Trophoblast cell (in vitro differentiated cells and primary cell): ENCODE measurements around the gene PPP2R3B.
"Not testable (repeated sequence)": the region's sequence is repeated elsewhere in the genome, so short reads cannot be mapped to it uniquely, and the experiment has no call there.

Source experiments
- DNase-seq, 2 donors: peaks; one replicate each; pipeline ENCODE4 v3.0.0-alpha.2; 2016
- H2AFZ ChIP-seq: 2 replicates; pipeline ENCODE4 v1.6.1; 2013; ENCODE audit warnings: low read length, moderate library complexity, mild to moderate bottlenecking; ENCODE audit not compliant: insufficient read depth, poor library complexity
- H2AK5ac ChIP-seq: 2 replicates; pipeline ENCODE4 v1.6.1; 2013; ENCODE audit warnings: mild to moderate bottlenecking, low read length
- H2BK120ac ChIP-seq: 2 replicates; pipeline ENCODE4 v1.6.1; 2013; ENCODE audit warnings: low read length, mild to moderate bottlenecking, moderate library complexity; ENCODE audit not compliant: insufficient read depth, poor library complexity
- H2BK12ac ChIP-seq: 2 replicates; pipeline ENCODE4 v1.6.1; 2013; ENCODE audit warnings: mild to moderate bottlenecking, low read length, moderate library complexity
- H2BK5ac ChIP-seq: 2 replicates; pipeline ENCODE4 v1.6.1; 2013; ENCODE audit warnings: low read length, low read depth, moderate library complexity, mild to moderate bottlenecking; ENCODE audit not compliant: poor library complexity
- H3K14ac ChIP-seq: 2 replicates; pipeline ENCODE4 v1.6.1; 2013; ENCODE audit warnings: mild to moderate bottlenecking, low read length
- H3K18ac ChIP-seq: 2 replicates; pipeline ENCODE4 v1.6.1; 2013; ENCODE audit warnings: mild to moderate bottlenecking, low read length
- H3K23ac ChIP-seq: 2 replicates; pipeline ENCODE4 v1.6.1; 2013; ENCODE audit warnings: low read length
- H3K27ac ChIP-seq: 2 replicates; pipeline ENCODE4 v1.5.1; 2013; ENCODE audit warnings: low read depth, mild to moderate bottlenecking, inconsistent platforms, low read length, moderate library complexity
- H3K27me3 ChIP-seq: 2 replicates; pipeline ENCODE4 v1.6.1; 2013; ENCODE audit warnings: inconsistent platforms, mild to moderate bottlenecking, low read length, moderate library complexity; ENCODE audit not compliant: insufficient read depth
- H3K36me3 ChIP-seq, 2 experiments: 1 replicate in 1 of 2; 2 replicates in 1 of 2; pipeline ENCODE4 v1.6.1; 2013; ENCODE audit warnings: low read length in 2 of 2, mild to moderate bottlenecking in 2 of 2, moderate library complexity in 1 of 2; ENCODE audit not compliant: insufficient read depth in 2 of 2, control insufficient read depth in 1 of 2
- H3K4ac ChIP-seq: 2 replicates; pipeline ENCODE4 v1.6.1; 2013; ENCODE audit warnings: low read depth, mild to moderate bottlenecking, low read length, moderate library complexity
- H3K4me1 ChIP-seq, 2 experiments: 1 replicate in 1 of 2; 2 replicates in 1 of 2; pipeline ENCODE4 v1.6.1; 2013; ENCODE audit warnings: low read length in 2 of 2, mild to moderate bottlenecking in 2 of 2, moderate library complexity in 1 of 2; ENCODE audit not compliant: insufficient read depth in 2 of 2, control insufficient read depth in 1 of 2
- H3K4me2 ChIP-seq: 2 replicates; pipeline ENCODE4 v1.6.1; 2013; ENCODE audit warnings: inconsistent platforms, mild to moderate bottlenecking, low read length, moderate library complexity
- H3K4me3 ChIP-seq: 2 replicates; pipeline ENCODE4 v1.5.1; 2013; ENCODE audit warnings: mild to moderate bottlenecking, low read depth, low read length, inconsistent platforms
- H3K79me1 ChIP-seq: one replicate; pipeline ENCODE4 v1.6.1; 2013; ENCODE audit warnings: low read length
- H3K79me2 ChIP-seq: 2 replicates; pipeline ENCODE4 v1.6.1; 2013; ENCODE audit warnings: low read length, mild to moderate bottlenecking; ENCODE audit not compliant: control insufficient read depth, insufficient read depth, poor library complexity
- H3K9ac ChIP-seq: 2 replicates; pipeline ENCODE4 v1.6.1; 2013; ENCODE audit warnings: mild to moderate bottlenecking, low read length
- H3K9me3 ChIP-seq: 2 replicates; pipeline ENCODE4 v1.6.1; 2013; ENCODE audit warnings: low read depth, mild to moderate bottlenecking, control low read depth, inconsistent platforms, low read length; ENCODE audit not compliant: insufficient read depth
- H4K12ac ChIP-seq: 2 replicates; pipeline ENCODE4 v1.6.1; 2013; ENCODE audit warnings: low read depth, mild to moderate bottlenecking, low read length, moderate library complexity
- H4K8ac ChIP-seq: 2 replicates; pipeline ENCODE4 v1.6.1; 2013; ENCODE audit warnings: low read depth, mild to moderate bottlenecking, low read length, moderate library complexity
- H4K91ac ChIP-seq: one replicate; pipeline ENCODE4 v1.6.1; 2013; ENCODE audit warnings: low read depth, mild to moderate bottlenecking, low read length, moderate library complexity
- WGBS: extraction: QIAGEN DNeasy Blood & Tissue Kit; methylation state at CpG from one replicate; pipeline ENCODE4 v1.1.7; 2013; ENCODE audit warnings: missing lambda C conversion rate; ENCODE audit not compliant: insufficient read length, insufficient coverage; ENCODE audit errors: extremely low coverage; 5-methylcytosine and 5-hydroxymethylcytosine counted together

Gene PPP2R3B

DNA sequence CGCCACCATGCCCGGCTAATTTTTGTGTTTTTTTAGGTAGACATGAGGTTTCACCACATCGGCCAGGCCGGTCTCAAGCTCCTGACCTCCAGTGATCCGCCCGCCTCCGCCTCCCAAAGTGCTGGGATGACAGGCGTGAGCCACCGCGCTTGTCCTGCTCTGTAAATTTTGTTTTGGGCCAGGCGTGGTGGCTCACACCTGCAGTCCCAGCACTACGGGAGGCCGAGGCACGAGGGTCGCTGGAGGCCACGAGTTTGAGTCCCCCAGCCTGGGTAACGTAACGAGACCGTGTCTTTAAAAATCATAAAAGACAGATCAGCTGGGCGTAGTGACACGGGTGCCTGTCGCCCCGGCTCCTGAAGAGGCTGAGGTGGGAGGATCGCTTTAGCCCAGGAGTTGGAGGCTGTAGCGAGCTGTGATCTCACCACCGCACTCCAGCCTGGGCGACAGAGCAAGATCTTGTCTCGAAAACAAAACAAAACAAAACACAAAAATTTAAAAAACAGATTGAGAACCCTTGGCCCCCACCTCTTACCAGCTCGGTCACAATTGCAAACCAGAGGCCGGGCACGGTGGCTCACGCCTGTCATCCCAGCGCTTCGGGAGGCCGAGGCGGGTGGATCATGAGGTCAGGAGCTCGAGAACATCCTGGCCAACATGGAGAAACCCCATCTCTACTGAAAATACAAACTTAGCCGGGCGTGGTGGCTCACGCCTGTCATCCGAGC lies 34.0 kb upstream of the PPP2R3B start:
- Histone ChIP-seq H4K12ac (no peak overlapping the region), H3K27ac (no peak overlapping the region), H3K4me3 (no peak overlapping the region), H2BK12ac (no peak overlapping the region), H3K23ac (no peak overlapping the region), H2BK120ac (no peak overlapping the region), H3K9me3 (no peaks in the 10 kb centered on the region), H2BK5ac (no peak overlapping the region), H3K27me3 (no peaks in the 10 kb centered on the region), H3K14ac (no peak overlapping the region), H4K8ac (no peak overlapping the region), H4K91ac (no peak overlapping the region), H3K4ac (no peak overlapping the region), H3K18ac (no peak overlapping the region), H2AFZ (no peak overlapping the region), H3K4me2 (no peak overlapping the region), H3K79me1 (no peaks in the 10 kb centered on the region), H3K4me1 (no peaks in the 10 kb centered on the region), H3K36me3 (no peaks in the 10 kb centered on the region), H2AK5ac (no peak overlapping the region), H3K9ac (no peak overlapping the region), H3K79me2 (no peaks in the 10 kb centered on the region)
- no CpG with 5 or more reads among the region's 41 CpGs for WGBS
- DNase-seq: no peak

DNA sequence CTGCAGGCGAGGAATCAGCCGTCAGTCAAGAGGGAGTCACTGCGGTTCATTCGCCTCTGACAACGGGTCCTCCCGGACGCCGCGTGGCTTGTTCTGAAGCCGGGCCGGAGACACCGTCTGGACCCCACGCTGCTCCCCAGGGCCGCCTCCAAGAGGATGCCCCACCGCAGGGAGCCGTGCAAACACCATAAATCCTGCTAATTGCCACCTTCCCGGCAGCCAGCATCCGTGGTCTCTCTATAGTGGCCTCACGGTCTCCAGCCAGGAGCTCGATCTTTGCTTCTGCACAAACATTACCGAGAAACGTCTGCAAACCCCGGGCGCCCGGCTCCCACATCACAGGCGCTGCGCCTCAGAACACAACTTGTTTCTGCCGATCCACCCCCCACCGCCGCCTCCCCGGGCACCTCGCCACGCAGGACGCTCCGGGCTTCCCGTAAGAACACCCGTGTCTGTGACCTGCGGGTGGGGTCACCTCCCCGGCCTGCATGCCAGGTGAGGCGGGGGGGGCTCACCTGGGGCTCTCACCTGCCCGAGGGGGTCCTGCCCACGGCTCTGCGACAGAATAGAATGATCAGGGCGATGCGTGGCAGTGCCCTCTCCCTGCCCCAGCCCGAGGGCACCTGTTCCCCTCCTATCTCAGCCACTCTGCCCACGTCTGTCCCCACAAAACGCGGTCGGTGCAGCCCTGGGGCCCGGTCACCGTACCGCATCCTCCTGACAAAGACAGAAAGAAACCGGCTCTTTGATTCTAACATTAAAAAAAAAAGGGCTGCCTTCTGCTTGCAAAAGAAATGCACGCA lies 32.4 kb upstream of the PPP2R3B start:
- no peak overlapping the region for H2AFZ ChIP-seq
- no peak overlapping the region for H3K18ac ChIP-seq
- no peak overlapping the region for H3K4me2 ChIP-seq
- H2AK5ac ChIP-seq: no peak overlapping the region
- no peak overlapping the region for H2BK5ac ChIP-seq
- WGBS: no CpG with 5 or more reads among the region's 55 CpGs
- H3K79me2 ChIP-seq: no peaks in the 10 kb centered on the region
- H3K79me1 ChIP-seq: no peaks in the 10 kb centered on the region
- no peak overlapping the region for H3K23ac ChIP-seq
- H3K4me1 ChIP-seq: no peaks in the 10 kb centered on the region
- no peak overlapping the region for H3K27ac ChIP-seq
- H4K8ac ChIP-seq: no peak overlapping the region
- H2BK12ac ChIP-seq: no peak overlapping the region
- H3K4me3 ChIP-seq: no peak overlapping the region
- DNase-seq: no peak
- H4K91ac ChIP-seq: no peak overlapping the region
- no peaks in the 10 kb centered on the region for H3K36me3 ChIP-seq
- H3K9me3 ChIP-seq: no peaks in the 10 kb centered on the region
- H2BK120ac ChIP-seq: no peak overlapping the region
- no peak overlapping the region for H3K4ac ChIP-seq
- no peak overlapping the region for H3K9ac ChIP-seq
- H4K12ac ChIP-seq: no peak overlapping the region
- H3K14ac ChIP-seq: no peak overlapping the region
- H3K27me3 ChIP-seq: no peaks in the 10 kb centered on the region

DNA sequence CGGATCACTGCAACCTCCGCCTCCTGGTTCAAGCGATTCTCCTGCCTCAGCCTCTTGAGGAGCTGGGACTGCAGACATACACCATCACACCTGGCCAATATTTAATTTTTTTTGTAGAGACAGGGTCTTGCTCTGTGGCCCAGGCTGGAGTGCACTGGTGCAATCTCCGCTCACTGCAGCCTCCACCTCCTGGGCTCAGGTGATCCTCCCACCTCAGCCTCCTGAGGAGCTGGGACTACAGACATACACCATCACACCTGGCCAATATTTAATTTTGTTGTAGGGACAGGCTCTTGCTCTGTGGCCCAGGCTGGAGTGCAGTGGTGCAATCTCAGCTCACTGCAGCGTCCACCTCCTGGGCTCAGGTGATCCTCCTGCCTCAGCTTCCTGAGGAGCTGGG lies 28.8 kb upstream of the PPP2R3B start:
- not testable (repeated sequence) for H3K27ac ChIP-seq, H3K9me3 ChIP-seq, H2AFZ ChIP-seq, H3K79me2 ChIP-seq, DNase-seq, H3K27me3 ChIP-seq, H3K4me3 ChIP-seq, H2BK120ac ChIP-seq, H3K9ac ChIP-seq, H3K4me2 ChIP-seq, H2AK5ac ChIP-seq, H3K23ac ChIP-seq, H3K18ac ChIP-seq, H3K36me3 ChIP-seq, H3K4me1 ChIP-seq, H2BK5ac ChIP-seq, H2BK12ac ChIP-seq, H3K79me1 ChIP-seq, H3K4ac ChIP-seq, H4K91ac ChIP-seq, H4K12ac ChIP-seq, H4K8ac ChIP-seq, H3K14ac ChIP-seq
- no CpG with 5 or more reads among the region's 5 CpGs for WGBS

DNA sequence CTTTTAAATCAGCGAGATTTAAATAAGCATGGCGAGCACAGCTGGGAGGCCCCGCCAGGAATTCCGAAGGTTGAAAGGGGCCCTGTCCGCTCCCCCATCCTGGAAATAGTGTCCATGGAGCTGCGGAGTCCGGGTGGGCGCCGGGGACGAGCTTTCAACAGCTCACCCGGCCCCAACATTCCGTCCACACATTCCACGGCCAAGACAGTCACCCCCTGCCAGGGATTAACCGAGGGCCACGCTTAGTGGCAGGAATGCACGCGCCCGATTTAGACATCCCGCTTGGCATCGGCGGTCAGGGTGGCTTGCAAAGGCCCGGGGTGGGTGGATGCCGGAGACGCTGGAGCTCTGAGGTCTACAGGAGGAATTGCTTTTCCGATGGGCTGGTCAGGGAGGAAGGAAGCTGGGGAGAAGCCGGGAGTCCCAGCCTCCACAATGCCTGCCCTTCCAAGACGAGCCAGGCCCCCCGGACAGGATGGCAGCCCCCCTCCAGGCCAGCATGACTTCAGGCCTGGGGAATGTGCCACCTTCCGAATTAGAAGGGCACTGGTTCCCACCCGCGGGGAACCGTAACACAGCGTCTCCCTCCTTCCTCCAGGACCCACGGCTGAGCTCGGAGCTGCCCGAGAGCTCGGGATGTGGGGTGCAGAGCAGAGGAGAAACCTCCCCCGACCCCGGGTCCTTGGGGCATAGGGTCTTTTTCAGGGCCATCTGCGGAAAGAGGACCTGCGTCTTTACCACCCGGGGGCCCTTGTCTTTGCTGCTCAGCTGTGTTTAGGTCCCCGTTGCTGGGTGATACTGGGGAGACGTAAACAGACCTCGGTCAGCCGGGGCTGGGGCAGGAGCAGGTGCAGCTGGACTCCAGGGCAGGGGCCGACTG lies 26.9 kb upstream of the PPP2R3B start:
- Histone ChIP-seq H3K4me3 (no peak overlapping the region), H3K27me3 (no peaks in the 10 kb centered on the region), H4K91ac (no peak overlapping the region), H2BK5ac (peak overlapping the region; percentile 40), H4K8ac (no peak overlapping the region), H3K27ac (no peak overlapping the region), H3K4me1 (peaks cover 3 to 6% of the 10 kb centered on the region in 2 experiments), H3K79me1 (no peaks in the 10 kb centered on the region), H2AFZ (peak overlapping the region; percentile 45), H2AK5ac (no peak overlapping the region), H2BK120ac (peak overlapping the region; percentile 51), H3K79me2 (no peaks in the 10 kb centered on the region), H3K9me3 (peaks cover 2% of the 10 kb centered on the region), H3K23ac (no peak overlapping the region), H3K36me3 (no peaks in the 10 kb centered on the region), H3K18ac (peak overlapping the region; percentile 18), H2BK12ac (no peak overlapping the region), H3K4me2 (peak overlapping the region; percentile 49), H3K4ac (no peak overlapping the region), H3K14ac (no peak overlapping the region), H4K12ac (peak overlapping the region; percentile 84), H3K9ac (no peak overlapping the region)
- DNase-seq: no peak
- WGBS: no CpG with 5 or more reads among the region's 47 CpGs
